Suprapubic skin (tissue), 3 donors: ENCODE results near the gene DDX50.

Source experiments
- CTCF ChIP-seq, 2 donors: fragments of 200-600 bp in 1 of 2; fragments of 450-650 bp in 1 of 2; sonication (generic) in 1 of 2; IDR thresholded peaks; one replicate each; pipeline ENCODE4 v1.5.1; 2016 to 2019; ENCODE audit warnings: antibody characterized with exemption in 2 of 2, mild to moderate bottlenecking in 1 of 2, moderate library complexity in 1 of 2
- POLR2A ChIP-seq, 2 donors: fragments of 450-650 bp; IDR thresholded peaks; one replicate each; pipeline ENCODE4 v1.6.1; 2017; ENCODE audit warnings: antibody characterized with exemption in 2 of 2, mild to moderate bottlenecking in 2 of 2, moderate library complexity in 2 of 2

GRCh38 chr10:68856352-68856751 is 44.8 kb upstream of the DDX50 start:
- TF ChIP-seq POLR2A (IDR thresholded peaks at IDR 0.05) (no peak), CTCF (IDR thresholded peaks at IDR 0.05) (no peak)
